Kidney (tissue), 14 donors: Measurements from ENCODE around the gene GALNT5. TPM values are rescaled to one million over a fixed set of nuclear protein-coding genes. Genes with fewer than 3 reads are reported as not detected.

Experiments
- DNase-seq, 5 donors: peaks; one replicate each; pipeline ENCODE4 v3.0.0-alpha.2; 2013 to 2020
- FAIRE-seq: peaks from 2 replicates; lab custom pipeline; 2012; peaks lifted over from hg19 to GRCh38; lab: Jason Lieb, UNC
- H3K27ac ChIP-seq, 2 donors: one replicate each; pipeline ENCODE4 v1.7.0; 2013; ENCODE audit warnings: low read depth in 2 of 2, low read length in 2 of 2, inconsistent platforms in 1 of 2
- H3K27me3 ChIP-seq: one replicate; pipeline ENCODE4 v1.7.1; 2013; ENCODE audit warnings: low read length, inconsistent platforms; ENCODE audit not compliant: control insufficient read depth, insufficient read depth
- H3K36me3 ChIP-seq, 3 donors: one replicate each; pipeline versions ENCODE4 v1.7.0 to v1.7.1; 2013; ENCODE audit warnings: low read length in 3 of 3, control low read depth in 1 of 3, inconsistent platforms in 1 of 3; ENCODE audit not compliant: insufficient read depth in 3 of 3, control insufficient read depth in 2 of 3
- H3K4me1 ChIP-seq, 3 donors: one replicate each; pipeline versions ENCODE4 v1.7.0 to v1.7.1; 2013; ENCODE audit warnings: low read length in 3 of 3, inconsistent platforms in 1 of 3, low read depth in 1 of 3; ENCODE audit not compliant: control insufficient read depth in 2 of 3, insufficient read depth in 2 of 3
- H3K4me3 ChIP-seq, 3 donors: one replicate each; pipeline versions ENCODE4 v1.7.0 to v1.8.1; 2013; ENCODE audit warnings: low read length in 3 of 3, control low read depth in 1 of 3, inconsistent platforms in 1 of 3
- H3K9ac ChIP-seq, 3 donors: one replicate each; pipeline versions ENCODE4 v1.7.0 to v1.7.1; 2013; ENCODE audit warnings: low read length in 3 of 3, control low read depth in 1 of 3, inconsistent platforms in 1 of 3
- H3K9me3 ChIP-seq, 3 donors: one replicate each; pipeline versions ENCODE4 v1.7.0 to v1.7.1; 2013; ENCODE audit warnings: low read length in 3 of 3, control low read depth in 1 of 3, inconsistent platforms in 1 of 3; ENCODE audit not compliant: control insufficient read depth in 2 of 3, insufficient read depth in 1 of 3
- CTCF ChIP-seq: IDR thresholded peaks from 3 replicates; pipeline ENCODE4 v1.5.1; 2012; ENCODE audit warnings: mild to moderate bottlenecking, moderate library complexity, borderline replicate concordance; ENCODE audit not compliant: insufficient read depth; ENCODE audit errors: extremely low read depth
- intact Hi-C: fragments of 100-400 bp; cut with DNase I; formaldehyde crosslinking; loops from one replicate; pipeline ENCODE4 v1.11.1; 2022
- polyA plus RNA-seq: library from polyadenylated mRNA; stranded (reverse); fragments of 350-450 nt; fragmentation: Illumina TruSeq; extraction: RNeasy Lipid Tissue Mini Kit (QIAGEN cat#74804); gene quantifications from one replicate; pipeline ENCODE4 v1.2.3, GENCODE V29; 2014; ENCODE audit warnings: low read depth, low replicate concordance; ENCODE audit not compliant: insufficient read depth
- total RNA-seq: library from RNA; stranded (reverse); fragmentation: NEBNext Ultra II Directional; extraction: Animal tissue kit (Norgen Biotek cat#: 25700); gene quantifications from one replicate; pipeline ENCODE4 v1.2.1, GENCODE V29; 2021
- donor health status: control.
- donor health status: control.
- donor health status: control.
- donor health status: control.
- donor health status: control.
- donor health status: DM: yes; HTN: yes; CAD: no.
- donor health status: Normal renal cell carcinoma (clear cell type).

Gene GALNT5
- total and polyA plus RNA-seq, 2 donors from 2014 or later: 0.06 to 0.47 TPM

DNA sequence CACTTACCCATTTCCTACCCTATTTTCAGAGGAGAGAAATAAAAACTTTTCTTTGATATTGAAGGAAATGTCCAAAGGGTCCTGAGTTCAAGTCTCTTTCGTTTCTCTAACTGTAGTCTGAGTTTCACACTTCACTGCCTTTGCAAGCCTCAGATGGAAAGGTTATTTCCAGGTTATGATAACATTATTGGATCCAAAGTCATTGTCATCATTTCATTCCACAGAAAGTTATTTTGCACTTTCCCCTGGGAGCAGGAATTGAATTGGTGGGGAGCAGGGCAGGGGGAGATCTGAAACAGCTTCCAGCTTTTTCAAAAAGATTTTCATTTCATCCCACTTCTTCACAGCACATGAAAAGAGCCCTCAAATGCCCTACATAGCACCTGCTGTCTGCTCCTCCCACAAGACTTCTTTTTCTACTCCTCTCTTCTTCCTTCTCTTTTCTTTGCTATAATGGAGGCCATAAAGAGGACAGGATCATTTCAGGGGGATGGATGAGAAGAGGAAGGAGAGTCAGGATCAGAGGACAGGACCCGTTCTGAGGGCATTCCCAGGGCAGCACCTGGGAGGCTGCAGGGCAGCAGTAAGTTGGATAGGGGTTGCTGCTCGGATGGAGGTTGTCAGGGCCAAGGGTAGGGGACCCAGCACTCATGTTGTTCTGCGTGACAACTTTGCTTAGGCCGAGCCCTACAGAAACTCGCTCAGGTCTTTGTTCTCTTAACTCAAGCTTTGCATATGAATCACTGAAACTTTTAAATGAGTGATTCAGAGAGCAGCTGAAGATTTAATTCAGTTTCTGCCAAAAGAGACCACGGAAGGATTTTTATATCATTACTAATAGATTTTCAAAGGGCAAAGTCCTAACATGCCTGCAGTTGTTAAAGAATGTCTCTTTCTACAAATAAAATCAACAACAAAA lies 11.4 kb upstream of the GALNT5 start:
- intact Hi-C loops: no loop called here
- no peaks in the 10 kb centered on the region for H3K4me1 ChIP-seq
- no peak for TF ChIP-seq CTCF
- no peaks in the 10 kb centered on the region for H3K36me3 ChIP-seq
- FAIRE-seq (no peak), DNase-seq (no peak)
- no peaks in the 10 kb centered on the region for H3K27me3 ChIP-seq
- no peak overlapping the region for H3K9ac ChIP-seq
- H3K9me3 ChIP-seq: no peaks in the 10 kb centered on the region
- no peak overlapping the region for H3K4me3 ChIP-seq
- no peak overlapping the region for H3K27ac ChIP-seq

GRCh38 chr2:157246765-157247407 lies 10.6 kb upstream of the GALNT5 start:
- TF ChIP-seq CTCF: no peak
- no peaks in the 10 kb centered on the region for H3K27me3 ChIP-seq
- no peak overlapping the region for H3K9ac ChIP-seq
- DNase-seq: no peak
- intact Hi-C loops: no loop called here
- no peaks in the 10 kb centered on the region for H3K9me3 ChIP-seq
- H3K36me3 ChIP-seq: no peaks in the 10 kb centered on the region
- H3K4me1 ChIP-seq: no peaks in the 10 kb centered on the region
- H3K4me3 ChIP-seq: no peak overlapping the region
- H3K27ac ChIP-seq: no peak overlapping the region
- no peak for FAIRE-seq

DNA sequence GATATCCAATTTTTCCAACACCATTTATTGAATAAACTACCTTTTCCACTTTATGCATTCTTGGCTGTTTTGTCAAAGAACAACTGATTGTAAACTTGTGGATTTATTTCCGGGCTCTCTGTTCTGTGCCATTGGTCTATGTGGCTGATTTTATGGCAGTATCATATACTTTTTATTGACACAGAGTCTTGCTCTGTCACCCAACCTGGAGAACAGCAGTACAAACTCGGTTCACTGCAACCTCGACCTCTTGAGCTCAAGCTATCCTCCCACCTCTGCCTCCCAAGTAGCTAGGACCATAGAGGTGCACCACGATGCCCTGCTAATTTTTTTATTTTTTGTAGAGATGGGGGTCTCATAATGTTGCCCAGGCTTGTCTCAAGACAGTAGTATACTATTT lies 6.7 kb upstream of the GALNT5 start:
- Histone ChIP-seq H3K27me3 (no peaks in the 10 kb centered on the region), H3K4me3 (no peak overlapping the region), H3K36me3 (no peaks in the 10 kb centered on the region), H3K27ac (no peak overlapping the region), H3K4me1 (no peaks in the 10 kb centered on the region), H3K9ac (no peak overlapping the region), H3K9me3 (no peaks in the 10 kb centered on the region)
- intact Hi-C loops: no loop called here
- no peak for TF ChIP-seq CTCF
- no peak for FAIRE-seq
- DNase-seq: no peak
